MV-4-11 (cell line): Measurements from ENCODE around the gene C20orf173.

Experiments
- DNase-seq: peaks from one replicate; lab custom pipeline; 2025; lab: John Stamatoyannopoulos, UW

C20orf173 gene

DNA sequence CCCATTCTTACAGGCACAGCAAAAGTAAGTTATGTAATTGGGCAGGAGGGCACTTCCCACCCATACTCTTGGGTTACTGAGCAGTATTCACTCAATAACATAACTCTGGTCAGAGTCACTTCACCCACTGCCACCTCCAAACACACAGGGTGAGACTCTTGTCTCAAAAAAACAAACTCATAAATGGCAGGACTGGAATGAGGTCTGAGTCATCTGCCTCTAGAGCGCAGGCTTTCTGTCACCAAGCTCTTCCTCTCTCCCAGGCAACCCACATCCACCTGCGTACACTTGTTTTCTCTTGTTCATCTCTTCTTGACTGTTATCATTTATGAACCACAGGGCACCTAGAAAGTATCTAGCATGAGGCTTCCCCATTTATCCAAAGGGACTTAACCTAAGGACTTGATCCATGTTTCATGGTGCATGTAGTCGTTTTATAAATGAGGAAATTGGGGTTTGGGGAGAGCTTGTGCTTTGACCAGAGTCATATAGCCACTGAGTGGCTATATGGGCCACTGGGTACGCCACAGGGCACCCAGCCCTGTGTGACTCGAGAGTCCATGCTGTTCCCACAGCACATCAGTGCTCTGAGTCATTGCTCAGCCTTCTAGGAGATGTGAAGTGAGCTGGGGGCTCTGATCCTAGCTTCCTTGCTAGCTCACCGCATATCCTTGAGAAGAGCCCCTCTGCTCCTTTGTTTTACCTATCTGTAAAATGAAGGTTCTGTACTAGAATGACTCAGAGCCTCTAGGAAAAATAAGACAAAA lies 22.4 kb downstream of the C20orf173 start:
- DNase-seq = peak; percentile 76

DNA sequence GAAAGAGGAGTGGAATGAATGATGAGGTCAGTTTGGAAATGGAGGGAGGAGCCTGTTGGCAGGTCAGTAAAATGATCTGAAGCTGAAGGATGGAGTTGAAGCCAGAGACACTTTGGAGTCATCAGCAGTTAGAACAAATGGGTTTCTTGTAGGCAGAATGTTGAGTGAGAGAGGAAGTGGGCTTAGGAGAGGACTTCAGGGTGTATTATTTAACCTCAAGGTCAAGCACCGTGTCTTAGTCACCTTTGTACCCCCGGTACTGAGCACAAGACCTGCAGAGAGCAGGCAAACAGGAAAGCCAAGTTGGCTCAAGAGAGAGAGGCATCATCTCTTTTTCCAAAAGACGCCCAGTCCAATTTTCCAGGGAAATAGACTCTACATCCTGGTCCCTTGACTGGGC lies 23.3 kb downstream of the C20orf173 start:
- DNase-seq = peak; percentile 3

DNA sequence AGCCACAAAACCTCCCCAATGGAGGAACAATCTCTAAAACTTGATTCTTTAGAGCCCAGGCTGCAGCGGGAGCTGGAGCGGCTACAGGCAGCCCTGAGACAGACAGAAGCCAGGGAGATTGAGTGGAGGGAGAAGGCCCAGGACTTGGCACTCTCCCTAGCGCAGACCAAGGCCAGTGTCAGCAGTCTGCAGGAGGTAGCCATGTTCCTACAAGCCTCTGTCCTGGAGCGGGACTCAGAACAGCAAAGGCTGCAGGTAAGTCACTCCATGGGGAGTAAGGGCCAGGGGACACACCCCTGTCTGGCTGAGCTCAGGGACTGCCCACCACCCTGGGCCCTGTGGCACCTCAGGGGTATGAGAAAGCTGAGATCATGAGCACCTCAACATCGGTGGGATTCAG lies 24.7 kb downstream of the C20orf173 start:
- DNase-seq = no peak

DNA sequence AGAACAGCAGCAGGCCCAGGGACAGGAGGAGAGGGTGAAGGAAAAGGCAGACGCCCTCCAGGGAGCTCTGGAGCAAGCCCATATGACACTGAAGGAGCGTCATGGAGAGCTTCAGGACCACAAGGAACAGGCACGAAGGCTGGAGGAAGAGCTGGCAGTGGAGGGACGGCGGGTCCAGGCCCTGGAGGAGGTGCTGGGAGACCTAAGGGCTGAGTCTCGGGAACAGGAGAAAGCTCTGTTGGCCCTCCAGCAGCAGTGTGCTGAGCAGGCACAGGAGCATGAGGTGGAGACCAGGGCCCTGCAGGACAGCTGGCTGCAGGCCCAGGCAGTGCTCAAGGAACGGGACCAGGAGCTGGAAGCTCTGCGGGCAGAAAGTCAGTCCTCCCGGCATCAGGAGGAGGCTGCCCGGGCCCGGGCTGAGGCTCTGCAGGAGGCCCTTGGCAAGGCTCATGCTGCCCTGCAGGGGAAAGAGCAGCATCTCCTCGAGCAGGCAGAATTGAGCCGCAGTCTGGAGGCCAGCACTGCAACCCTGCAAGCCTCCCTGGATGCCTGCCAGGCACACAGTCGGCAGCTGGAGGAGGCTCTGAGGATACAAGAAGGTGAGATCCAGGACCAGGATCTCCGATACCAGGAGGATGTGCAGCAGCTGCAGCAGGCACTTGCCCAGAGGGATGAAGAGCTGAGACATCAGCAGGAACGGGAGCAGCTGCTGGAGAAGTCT lies 25.5 kb downstream of the C20orf173 start:
- DNase-seq = no peak

DNA sequence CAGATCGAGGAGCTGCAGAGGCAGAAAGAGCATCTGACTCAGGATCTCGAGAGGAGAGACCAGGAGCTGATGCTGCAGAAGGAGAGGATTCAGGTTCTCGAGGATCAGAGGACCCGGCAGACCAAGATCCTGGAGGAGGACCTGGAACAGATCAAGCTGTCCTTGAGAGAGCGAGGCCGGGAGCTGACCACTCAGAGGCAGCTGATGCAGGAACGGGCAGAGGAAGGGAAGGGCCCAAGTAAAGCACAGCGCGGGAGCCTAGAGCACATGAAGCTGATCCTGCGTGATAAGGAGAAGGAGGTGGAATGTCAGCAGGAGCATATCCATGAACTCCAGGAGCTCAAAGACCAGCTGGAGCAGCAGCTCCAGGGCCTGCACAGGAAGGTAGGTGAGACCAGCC lies 26.2 kb downstream of the C20orf173 start:
- DNase-seq = no peak

DNA sequence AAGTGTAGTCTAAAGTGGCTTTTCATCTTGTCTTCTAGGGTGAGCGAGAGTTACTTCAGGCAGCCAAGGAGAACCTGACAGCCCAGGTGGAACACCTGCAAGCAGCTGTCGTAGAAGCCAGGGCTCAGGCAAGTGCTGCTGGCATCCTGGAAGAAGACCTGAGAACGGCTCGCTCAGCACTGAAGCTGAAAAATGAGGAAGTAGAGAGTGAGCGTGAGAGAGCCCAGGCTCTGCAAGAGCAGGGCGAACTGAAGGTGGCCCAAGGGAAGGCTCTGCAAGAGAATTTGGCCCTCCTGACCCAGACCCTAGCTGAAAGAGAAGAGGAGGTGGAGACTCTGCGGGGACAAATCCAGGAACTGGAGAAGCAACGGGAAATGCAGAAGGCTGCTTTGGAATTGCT lies 27.1 kb downstream of the C20orf173 start:
- peak; percentile 66 for DNase-seq

DNA sequence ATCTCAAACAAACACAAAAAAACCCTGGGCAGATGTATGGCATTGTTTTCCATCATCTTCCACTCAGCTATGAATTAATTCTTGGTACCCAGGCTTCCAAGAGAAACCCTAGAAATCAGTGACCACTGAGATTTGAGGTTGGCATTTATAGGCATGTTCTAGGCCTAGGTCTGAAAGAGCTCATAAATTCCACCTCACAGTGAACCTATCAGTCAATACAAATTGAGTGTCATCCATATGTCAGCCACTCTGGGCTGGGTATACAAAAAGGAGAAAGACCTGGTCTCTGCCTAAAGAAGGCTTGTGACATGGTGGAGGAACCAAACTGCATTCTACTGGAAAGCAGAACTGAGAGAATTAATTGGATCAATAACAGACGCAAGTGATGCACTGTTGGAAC lies 30.2 kb downstream of the C20orf173 start:
- no peak for DNase-seq

DNA sequence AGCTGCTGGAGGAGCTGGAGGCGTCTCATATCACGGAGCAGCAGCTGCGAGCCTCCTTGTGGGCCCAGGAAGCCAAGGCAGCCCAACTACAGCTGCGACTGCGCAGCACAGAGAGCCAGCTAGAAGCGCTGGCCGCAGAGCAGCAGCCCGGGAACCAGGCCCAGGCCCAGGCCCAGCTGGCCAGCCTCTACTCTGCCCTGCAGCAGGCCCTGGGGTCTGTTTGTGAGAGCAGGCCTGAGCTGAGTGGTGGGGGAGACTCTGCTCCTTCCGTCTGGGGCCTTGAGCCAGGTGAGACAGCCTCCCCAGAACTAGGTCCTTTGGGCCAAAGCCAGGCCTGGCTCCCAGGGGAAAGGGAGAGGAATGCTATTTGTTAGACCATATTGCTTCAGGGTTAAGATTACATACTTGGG lies 31.7 kb downstream of the C20orf173 start:
- no peak for DNase-seq

DNA sequence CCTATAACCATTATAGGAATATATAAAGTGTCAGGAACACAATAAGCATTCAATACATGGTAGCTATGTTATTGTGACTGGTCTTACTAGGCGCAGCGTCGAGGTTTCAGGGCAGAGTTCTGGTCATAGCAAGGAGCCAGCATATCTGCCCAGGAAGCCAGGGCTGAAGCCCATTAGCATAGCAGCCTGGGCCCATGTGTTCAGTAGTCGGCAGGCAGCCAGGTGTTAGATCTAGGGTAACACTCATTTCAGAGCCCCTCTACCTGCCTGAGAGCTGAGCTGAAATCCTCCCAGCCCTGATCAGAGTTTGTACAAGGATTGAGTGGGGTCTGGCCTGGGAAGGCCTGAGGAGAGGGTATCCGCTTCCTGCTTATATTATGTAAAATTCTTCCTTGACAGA lies 32.1 kb downstream of the C20orf173 start:
- DNase-seq = no peak

DNA sequence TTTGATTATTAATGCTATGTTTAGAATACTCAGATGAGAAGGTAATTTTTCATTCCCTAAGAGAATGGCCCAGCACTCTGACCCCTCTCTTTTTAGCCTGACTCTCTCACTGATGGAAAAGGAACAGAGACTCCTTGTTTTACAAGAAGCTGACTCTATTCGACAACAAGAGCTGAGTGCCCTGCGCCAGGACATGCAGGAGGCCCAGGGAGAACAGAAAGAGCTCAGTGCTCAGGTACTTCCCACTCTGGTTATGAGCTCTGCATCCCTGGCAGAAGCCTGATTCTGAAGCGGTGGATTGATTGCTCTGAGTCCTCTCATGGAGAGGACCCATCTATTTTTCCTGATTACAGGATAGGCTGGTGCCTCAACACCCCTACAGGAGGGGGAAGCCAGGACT lies 33.0 kb downstream of the C20orf173 start:
- DNase-seq = no peak

DNA sequence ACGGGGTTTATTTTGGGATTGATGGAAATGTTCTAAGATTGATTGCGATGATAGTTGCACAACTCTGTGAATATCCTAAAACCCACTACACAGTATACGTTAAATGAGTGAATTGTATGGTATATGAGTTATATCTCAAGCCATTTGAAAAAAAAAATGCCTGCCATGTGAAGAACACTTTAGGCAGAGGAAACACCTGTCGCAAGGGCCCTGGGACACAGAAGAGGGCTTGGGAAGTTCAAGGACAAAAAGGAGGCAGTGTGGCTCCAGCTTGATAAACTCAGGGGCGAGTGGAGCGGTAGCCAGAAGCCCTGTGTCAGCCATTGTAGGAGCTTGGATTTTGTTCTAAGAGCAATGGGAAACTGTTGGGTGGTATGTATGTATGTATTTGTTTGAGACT lies 37.1 kb downstream of the C20orf173 start:
- no peak for DNase-seq

DNA sequence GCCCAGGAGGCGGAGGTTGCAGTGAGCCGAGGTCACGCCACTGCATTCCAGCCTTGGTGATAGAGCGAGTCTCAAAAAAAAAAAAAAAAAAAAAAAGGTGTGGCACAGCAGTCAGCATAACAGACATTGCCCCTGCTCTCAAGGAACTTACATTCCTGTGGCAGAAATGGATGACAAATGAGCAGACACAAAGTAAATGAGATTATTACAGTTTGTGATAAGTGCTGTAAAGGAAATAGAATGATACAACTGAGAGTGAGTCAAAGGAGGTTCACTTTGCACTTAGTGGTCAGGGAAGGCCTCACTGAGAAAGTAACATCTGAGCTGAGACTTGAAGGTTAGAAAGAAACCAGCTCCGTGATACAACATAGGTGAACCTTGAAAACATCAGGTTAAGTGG lies 37.6 kb downstream of the C20orf173 start:
- DNase-seq = no peak

DNA sequence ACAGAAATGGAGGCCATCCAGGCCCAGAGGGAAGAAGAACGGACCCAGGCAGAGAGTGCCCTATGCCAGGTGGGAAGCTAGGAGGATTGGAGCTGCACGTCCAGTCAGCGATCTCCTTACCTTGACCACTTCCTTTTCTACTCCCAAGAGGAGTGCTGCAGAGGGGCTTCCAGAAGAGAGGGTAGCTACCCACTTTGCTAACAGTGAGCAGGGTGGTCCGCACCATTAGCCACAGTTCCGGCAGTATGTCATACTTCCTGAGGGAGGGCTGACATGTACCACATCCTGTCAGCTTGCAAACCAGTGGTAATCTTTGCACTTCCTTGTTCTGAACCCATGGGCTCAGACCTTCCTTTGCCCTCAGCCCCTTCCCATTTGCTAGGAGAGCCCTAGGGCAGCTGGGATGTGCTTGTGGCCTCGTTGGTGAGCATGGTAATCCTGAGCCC lies 38.7 kb downstream of the C20orf173 start:
- peak; percentile 87 for DNase-seq

DNA sequence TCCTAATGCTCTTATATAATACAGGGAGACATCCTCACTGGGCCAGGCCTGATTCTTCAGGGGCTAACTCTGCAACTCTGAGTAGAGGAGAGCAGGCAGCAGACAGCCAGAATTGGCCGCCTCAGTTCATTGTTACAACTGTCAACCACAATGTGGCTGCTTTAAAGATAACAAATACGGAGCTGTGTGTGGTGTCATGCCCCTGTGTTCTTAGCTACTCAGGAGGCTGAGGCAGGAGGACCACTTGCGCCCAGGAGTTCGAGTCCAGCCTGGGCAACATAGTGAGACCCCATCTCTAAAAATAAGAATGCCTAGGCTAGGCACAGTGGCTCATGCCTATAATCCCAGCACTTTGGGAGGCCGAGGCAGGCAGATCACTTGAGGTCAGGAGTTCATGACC lies 39.7 kb downstream of the C20orf173 start:
- no peak for DNase-seq

DNA sequence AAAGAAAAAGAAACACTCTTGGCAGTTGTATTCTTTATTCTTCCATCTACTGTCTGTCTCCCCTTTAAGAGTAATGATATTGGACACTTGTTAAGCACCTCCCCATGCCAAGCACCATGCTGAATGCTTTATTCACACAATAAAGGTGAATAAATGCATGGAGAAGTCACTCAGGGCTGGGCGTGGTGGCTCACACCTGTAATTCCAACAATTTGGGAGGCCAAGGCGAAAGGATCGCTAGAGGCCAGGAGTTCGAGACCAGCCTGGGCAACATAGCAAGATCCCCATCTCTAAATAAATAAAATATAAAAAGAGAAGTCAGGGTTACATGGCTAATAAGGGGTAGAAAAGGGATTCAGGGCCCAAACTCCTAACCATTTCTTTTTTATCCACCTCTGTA lies 42.0 kb downstream of the C20orf173 start:
- no peak for DNase-seq

DNA sequence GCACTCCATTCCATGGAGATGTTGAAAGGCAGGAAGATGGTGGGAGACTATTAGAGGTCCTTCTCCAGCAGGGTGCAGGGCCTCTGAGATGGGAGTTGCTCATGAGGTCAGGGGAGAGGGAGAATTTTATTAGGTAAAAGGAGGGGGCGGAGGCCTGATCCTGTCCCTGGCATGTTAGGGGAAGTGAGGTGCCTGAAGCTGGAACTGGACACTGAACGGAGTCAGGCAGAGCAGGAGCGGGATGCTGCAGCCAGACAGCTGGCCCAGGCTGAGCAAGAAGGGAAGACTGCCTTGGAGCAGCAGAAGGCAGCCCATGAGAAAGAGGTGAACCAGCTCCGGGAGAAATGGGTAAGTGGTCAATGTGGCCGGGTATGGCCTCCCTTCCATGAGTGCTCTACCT lies 49.7 kb downstream of the C20orf173 start:
- no peak for DNase-seq

DNA sequence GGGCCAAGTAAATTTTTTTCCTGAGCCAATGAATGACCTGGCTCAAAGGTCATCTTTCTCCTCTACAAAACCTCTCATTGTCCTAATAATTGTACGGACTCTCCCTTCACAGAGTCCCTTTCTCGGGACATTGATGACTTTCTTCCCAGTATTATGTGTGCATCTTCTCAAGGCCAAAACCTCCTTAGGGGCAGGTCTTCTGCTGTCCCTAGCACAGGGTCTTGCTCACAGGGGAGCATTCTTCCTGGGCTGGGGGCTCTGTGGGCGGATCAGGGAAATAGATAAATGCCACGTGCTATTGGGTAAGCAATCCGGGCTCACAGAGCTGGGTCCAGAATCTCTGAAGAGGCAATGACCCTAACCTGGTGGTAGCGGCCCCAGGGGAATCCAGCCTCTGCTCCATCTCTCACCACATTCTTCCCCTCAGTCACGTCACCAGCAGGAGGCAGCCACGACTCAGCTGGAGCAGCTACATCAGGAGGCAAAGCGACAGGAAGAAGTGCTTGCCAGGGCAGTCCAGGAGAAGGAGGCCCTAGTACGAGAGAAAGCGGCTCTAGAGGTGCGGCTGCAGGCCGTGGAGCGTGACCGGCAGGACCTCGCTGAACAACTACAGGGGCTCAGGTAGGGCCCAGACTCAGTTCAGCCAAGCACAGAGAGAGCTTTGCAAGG lies 50.5 kb downstream of the C20orf173 start:
- DNase-seq = peak; percentile 7
